Ammon's horn (tissue), 1 donor: ENCODE results near the gene DDA1.

Source experiments
- DNase-seq: peaks from one replicate; pipeline ENCODE4 v3.0.0-alpha.2; 2016; ENCODE audit warnings: low spot score

The DDA1 gene

DNA sequence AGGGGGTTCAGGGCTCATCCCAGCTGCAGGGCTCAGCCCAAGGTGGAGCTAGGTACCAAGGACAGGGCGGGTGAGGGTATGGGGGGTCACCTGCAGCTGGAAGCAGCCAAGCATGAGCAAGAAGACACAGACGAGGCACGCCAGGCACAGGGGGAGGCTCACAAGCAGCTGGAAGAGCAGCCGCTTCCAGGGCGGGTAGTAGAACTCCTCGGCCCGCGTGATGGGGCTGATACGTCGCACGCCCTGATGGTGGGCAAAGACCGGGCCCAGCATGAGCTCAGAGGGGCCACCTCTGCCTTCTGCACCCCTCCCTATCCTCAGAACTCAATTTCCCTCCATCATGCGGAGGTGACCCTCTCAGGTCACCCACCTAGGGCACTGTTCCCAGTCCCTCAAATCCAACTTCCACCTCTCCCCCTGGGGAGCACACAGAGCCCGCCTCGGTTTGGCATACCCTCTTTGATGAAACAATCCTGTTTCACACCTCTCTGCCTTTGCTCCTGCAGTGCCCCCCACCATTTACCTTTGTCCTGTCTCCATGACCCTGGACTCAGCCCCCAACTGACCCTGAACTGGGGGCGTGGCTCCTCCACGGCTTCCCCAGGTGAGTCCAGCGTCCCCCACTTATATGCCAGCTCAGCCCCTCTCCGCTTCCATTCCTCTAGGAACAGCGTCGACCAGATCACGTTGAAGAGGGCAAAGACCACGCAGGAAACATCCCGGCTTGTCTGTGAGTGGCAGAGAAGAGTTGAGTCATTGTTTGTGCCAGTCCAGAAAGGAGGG, 21.1 kb downstream of the DDA1 start:
- DNase-seq: no peak

DNA sequence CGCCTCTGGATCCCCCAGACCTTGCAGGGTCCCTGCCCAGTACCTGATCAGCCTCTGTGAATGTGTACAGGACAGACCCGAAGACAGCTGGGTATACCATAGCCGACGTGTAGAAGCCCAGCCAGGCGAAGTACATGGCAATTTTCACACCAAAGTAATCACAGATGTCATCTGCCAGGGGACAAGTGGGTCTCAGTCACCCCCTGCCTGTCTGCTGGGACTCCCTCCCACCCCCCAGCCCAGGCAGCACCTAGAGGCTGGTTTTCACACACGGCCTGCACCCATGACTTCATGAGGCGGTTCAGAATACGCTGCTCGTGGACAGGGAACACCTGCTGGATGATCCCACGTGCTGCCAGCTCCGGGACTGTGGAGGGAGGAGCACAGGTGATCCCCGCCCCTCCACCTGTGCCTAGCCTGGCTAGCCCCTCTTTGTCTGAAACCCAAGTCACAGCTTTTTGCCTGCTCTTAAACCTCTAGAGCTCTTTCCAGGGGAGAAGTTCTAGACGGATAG, 21.7 kb downstream of the DDA1 start:
- no peak for DNase-seq

DNA sequence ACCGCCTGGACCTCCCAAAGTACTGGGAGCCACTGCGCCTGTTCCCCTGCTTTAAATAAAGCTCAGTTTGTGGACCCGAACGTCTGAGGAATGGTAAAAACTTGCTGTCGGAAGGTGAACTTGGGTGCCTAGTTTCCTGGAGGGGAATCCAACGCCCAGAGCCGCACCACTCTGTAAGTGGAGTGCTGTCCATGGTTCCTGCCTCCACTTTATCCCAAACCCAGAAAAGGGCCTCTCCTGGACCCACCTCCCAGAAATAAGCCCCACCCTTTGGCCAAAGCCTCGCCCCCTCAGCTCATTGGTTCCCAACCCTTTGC, 23.0 kb downstream of the DDA1 start:
- no peak for DNase-seq

DNA sequence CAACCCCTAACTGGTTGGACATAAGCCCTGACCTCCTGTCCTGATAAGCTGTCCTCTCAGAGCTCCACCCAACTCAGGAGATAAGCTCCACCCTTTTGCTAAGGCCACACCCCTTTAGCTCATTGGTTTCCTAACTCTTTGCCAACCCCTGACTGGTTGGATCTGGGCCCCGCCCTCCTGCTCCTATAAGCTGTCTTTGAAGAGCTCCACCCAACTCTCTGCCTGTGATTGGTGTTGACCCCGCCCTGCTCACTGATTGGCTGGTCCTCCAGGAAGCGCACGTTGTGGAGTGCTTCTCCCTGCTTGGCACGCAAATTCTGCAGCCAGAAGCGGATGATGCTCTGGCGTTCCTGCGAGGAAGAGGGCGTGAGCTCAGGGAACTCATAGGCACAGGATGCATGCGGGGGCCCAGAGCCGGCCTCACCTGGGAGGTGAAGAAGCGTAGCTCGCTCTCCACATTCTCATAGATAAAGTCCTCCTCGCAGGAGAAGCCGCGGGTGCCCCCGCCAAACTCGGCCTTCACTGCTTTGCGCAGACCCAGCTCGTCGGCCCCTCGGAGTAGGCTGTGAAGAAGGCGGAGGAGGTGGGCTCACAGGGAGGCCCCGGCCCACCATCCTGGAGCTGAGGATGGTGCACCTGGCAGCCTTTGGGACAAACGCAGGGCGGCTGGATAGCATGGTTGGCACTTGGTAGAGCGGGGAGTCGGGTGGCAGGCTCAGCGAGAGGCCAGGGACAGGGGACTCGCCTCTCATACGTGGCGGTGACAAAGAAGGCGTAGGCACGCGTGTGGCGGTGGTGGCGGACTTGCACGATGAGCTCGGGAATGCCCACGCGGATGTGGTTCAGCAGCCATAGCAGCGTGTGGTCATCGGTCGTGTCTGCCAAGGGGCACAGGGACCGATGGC, 23.6 kb downstream of the DDA1 start:
- peak; percentile 54 for DNase-seq

DNA sequence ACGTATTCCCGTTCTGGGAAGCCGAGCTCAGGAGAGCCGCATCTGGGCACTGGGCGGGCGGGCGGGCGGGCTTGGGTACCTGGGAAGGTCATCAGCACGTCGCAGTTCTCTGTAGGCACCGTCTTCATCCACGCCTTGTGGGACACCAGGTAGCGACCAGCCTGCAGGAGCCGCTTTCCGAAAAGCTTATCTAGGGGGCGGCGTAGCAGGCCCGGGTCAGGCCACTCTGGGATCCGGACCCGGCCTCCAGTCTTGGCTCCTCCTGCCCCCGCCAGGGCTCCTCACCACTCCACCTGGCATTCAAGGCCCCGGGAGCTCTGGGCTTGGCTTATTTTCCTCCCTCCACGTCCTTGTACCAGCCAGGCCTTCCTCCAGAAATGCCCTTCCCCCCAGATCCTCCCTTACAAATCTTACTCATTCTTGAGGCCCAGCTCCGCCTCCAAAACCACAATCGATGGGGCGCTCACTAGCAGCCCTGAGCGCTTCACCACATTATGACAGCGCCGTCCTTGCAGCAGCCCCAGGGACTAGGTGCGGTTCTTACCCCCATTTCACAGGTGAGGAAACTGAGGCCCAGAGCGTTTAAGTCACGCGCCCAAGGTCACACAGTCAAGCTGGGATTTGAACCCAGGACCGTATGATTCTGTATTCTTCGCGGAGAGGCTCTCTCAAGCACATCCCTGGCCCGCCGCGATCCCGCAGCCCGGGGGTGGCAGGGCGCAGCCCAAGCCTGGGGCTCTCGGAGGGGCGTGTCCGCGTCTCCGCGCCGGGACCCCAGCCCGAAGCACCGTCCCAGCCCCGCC, 24.4 kb downstream of the DDA1 start:
- no peak for DNase-seq

DNA sequence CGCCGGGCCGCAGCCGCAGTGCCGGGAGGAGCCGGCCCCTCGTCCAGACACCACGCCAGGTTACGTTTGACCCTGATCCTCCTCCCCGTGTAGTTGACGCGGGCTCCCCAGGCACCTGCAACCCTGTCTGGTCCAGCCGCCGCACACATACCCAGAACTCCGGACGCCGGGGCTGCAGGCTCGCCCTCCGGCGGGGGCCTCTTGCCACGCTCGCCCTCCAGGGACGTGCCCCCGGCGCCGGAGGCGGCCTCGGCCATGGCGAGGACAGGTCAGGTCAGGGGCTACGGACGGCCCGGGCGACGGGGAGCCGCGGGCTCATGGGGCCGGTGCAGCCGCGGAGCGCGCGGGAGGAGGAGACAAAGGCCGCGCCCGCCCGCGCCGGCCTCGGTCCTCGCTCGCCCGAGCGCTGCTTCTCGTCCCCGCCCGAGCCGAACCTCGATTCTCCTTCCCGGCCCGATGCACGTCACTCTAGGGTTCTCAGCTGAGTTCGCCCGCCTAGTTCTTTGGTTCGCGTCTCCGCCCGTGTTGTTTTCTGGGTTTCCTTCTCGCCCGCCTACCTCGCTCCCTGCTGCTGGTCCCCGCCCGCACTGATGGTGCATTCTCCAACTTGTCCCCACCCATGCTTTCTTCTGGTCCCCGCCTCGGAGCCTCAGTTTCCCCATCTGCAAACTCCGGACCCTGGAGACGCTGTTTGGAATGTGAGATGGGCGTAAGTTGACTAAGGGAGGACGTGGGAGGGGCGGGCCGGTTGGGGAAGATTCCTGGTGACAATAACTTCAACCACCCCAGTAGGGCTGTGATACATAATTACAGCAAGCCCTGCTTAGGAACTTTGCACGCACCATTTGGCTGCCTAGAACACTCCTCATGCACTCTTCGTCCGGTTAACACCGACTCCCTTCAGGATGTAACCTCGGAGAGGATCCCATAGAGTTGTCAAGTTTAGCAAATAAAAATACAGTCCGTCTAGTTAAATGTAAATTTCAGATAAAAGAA, 25.3 kb downstream of the DDA1 start, which contains the start of gene ANO8:
Gene ANO8 (minus strand): TSS at position 442 of the 996 bp plus-strand sequence. CDS start 185 bp downstream, at position 257.
- peak; percentile 97 for DNase-seq

DNA sequence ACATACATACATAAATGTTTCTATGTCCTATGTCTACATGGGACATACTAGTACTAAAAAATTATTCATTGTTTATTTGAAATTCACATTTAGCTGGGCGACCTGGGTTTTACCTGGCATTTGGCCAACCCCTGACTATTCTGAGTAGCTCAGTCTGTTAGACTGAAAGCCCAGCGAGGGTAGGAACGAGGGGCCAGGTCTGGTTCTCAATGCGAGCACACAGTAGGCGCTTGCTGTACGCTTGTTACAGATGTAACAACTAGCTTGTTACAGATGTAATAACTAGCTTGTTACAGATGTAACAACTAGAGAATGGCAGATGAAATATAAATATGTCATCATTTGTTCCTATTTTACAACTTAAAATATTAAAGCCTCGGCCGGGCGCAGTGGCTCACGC, 26.2 kb downstream of the DDA1 start:
- no peak for DNase-seq

DNA sequence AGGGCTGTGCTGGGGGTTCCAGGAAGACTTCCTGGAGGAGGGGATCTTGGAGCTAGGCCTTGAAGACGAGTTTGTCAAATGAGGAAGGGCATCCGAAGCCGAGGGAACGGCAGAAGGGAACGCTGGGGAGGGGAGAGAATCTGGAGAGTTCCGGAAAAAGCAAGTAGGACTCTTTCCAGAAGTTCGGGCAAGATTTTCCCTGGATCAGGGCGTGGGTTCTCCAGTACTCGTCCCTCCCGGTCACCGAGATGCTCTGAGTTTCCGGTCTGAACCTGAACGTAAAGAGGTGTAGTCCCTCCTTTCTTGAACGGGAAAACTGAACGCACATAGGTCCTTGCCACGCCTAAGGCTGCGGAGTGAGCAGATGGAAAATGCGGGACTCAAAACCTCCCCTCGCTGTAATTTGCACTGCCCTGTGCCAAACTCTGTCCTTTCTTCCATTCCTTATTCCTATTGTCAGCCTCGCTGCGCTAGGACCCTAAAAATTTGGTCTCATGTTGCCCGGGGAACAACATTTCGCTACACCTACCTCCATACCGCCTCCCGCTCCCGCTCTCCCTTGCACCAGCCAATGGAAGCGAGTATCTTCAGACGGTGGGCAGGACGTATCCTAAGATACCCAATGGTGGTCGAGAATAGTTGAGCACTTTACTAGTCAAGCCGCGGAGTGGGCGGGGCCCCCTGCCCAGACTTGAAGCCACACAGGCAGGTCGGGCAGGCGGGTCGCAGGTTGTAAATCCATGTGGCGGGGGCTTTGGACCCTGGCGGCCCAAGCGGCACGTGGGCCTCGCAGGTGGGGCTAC, 27.7 kb downstream of the DDA1 start, which contains the start of gene GTPBP3:
Gene GTPBP3 (plus strand): TSS at position 682 of the 803 bp plus-strand sequence. CDS start 59 bp downstream, at position 741.
- DNase-seq: peak; percentile 99

DNA sequence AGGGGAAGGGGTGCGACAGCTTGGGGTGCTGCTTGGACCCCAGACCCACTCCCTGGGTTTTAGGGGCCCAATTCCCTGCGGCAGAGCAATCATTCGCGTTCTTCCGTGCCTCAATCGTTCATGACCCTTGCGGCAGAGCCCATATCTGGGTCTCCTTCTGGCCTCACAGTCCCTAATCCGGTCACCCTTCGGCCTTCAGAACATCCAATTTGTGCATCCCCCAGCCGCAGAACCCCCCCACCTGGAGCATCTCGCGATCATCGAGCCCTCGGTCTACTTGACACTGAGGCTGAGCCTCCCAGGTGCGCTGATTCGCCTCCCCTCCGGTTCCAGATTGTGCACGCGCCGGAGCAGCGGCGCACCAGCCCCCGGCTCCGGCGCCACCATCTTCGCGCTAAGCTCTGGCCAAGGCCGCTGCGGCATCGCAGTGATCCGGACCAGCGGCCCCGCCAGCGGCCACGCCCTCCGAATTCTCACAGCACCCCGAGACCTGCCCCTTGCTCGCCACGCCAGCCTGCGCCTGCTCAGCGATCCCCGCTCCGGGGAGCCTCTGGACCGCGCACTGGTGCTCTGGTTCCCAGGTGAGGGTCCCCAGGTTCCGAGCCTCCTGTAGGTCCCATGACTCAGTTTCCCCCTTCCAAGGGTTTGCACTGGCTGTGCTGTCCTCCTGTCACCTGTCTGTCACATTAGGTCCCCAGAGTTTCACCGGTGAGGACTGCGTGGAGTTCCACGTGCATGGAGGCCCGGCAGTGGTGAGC, 28.5 kb downstream of the DDA1 start:
- DNase-seq: no peak

DNA sequence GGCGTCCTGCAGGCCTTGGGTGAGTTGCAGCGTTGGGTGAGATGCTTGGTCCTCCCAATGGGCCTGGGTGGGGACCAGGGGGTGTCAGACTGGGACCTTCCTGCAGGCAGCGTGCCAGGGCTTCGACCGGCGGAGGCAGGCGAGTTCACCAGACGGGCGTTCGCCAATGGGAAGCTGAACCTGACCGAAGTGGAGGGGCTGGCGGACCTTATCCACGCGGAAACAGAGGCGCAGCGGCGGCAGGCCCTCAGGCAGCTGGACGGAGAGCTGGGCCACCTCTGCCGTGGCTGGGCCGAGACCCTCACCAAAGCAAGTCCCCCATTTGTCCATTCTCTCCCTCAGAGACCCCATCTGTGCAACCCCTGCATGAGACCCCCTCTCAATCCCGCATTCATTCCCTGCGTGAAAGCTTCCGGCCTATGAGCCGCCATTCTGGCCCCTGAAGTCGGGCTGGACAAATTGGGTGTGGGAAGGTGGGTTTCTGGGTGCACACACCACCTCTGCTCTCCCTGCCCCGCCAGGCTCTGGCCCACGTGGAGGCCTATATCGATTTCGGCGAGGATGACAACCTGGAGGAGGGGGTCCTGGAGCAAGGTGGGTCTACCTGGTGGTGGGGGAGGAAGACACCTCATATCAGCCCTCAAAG, 29.2 kb downstream of the DDA1 start:
- DNase-seq: no peak

DNA sequence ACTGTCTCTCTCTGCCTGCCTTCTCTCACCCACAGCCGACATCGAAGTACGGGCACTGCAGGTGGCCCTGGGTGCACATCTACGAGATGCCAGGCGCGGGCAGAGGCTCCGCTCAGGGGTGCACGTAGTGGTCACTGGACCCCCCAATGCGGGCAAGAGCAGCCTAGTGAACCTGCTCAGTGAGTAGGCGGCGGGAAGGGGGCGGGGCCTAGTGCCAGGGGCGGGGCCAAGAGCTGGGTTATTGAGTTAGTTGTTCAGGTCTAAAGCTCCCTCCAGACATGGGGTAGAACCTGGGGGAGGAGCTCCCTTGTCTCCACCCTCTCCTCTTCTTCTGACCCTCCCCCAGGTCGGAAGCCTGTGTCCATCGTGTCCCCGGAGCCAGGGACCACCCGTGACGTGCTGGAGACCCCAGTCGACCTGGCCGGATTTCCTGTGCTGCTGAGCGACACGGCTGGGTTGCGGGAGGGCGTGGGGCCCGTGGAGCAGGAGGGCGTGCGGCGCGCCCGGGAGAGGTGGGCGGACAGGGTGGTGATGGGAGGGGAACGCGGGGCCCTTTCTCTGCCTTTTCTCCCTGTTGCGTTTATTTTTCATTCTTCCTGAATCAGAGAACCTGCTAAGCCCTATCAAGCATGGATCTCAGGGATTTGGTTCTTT, 29.9 kb downstream of the DDA1 start:
- no peak for DNase-seq

DNA sequence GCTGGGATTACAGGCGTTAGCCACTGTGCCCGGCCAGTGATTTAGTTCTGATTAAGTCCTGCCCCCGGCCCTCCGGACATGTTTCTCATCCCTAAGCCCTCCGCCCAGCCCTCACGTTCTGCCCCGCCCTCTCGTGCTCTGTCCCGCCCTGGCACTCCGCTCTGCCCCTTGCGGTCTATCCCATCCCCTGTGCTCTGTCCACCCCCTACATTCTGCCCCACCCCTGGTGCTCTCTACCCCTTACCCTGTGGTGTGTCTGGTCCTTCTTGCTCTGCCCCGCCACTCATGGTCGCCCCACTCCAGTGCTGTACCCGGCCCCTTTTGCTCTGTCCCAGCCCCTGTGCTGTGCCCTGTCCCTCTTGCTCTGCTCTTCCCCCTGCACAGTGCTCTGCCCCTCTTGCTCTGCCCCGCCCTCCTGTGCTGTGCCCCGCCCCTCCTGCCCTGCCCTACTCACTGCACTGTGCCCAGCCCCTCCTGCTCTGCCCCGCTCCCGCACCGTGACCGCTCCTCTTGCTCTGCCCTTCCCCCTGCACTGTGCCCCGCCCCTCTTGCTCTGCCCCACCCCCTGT, 31.0 kb downstream of the DDA1 start:
- DNase-seq: no peak

DNA sequence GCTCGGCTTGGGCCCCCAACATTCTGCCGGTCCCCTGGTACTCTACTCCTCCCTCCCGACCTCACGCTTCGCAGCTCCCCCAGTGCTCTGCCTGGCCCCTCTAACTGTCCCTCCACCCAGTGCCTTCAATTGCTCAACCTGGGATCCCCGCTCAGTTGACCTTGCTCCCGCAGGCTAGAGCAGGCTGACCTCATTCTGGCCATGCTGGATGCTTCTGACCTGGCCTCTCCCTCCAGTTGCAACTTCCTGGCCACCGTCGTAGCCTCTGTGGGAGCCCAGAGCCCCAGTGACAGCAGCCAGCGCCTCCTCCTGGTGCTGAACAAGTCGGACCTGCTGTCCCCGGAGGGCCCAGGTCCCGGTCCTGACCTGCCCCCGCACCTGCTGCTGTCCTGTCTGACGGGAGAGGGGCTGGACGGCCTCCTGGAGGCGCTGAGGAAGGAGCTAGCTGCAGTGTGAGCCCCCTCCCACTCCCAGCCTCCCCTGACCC, 31.6 kb downstream of the DDA1 start:
- DNase-seq: no peak

DNA sequence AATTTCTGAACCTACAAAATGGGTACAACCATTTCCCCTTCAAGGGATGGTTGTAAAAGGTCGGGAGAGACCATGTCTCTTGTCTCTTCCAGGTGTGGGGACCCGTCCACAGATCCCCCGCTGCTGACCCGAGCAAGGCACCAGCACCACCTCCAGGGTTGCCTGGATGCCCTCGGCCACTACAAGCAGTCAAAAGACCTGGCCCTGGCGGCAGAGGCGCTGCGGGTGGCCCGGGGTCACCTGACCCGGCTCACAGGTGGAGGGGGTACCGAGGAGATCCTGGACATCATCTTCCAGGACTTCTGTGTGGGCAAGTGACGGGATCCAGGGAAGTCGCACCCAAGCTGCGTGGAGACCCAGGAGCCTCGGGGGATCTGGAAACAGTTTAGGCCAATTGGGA, 32.0 kb downstream of the DDA1 start:
- DNase-seq: no peak

DNA sequence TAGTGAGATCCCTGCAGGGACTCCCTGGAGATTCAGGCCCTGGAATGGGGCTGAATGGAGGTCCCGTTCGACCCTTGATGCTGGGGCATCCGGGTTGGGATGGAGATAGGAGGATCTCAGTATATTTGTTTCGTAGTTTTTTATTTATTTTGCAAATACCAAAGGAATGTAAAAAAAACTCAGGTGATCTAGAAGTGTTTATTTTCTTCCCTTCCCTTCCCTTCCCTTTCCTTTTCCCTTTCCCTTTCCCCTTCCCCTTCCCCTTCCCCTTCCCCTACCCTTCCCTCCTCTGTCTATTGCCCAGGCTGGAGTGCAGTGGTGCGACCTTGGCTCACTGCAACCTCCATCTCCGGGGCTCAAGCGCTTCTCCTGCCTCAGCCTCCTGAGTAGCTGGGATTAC, 32.5 kb downstream of the DDA1 start:
- no peak for DNase-seq

DNA sequence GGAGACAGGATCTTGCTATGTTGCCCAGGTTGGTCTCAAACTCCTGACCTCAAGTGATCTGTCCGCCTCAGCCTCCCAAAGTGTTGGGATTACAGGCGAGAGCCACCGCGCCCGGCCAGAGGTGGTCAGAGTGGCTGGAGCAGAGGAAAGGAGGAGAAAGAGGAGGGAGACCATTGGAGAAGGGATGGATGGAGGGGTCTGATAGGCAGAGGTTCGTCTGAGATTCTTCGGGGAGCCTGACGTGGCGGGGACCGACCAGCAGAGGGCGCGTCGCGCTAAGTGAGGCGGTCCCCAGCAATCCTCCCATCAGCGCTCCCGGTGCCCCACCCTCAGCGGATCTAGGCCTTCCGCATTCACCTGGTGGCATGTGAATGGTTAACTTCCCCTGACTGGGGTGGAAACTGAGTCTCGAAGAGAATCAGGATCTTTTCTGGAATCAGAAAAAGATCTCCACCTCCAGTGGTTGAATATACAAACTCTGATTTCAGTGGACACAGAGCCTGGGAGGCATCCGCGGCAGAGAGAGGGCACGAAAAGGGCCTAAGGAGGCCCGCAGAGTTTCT, 36.8 kb downstream of the DDA1 start:
- DNase-seq: peak; percentile 74

DNA sequence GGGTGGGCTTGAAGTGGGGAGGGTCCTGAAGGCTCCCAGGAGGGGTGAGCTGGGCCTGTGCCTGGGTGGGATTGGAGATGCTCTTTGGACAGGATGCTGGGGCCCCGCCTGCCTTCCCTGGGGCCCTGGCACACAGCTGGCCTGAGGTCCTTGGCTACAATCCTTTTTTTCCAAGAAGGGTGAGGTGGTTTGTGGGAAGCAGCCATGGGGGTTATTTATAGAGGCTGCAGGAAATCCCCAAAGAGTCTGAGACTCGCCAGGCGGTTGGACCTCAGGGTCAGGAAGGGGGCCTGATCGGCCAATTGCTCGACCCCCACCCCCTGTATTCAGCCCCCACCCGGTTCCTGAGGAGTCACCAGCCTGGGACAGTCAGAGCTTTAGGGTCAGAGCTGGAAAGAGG, 38.0 kb downstream of the DDA1 start:
- no peak for DNase-seq
